Body of pancreas (tissue), 4 donors: ENCODE data around the gene PSMB2. TPM values are rescaled to one million over a fixed set of nuclear protein-coding genes. Genes with fewer than 3 reads are reported as not detected.
"Not testable (repeated sequence)": the region's sequence is repeated elsewhere in the genome, so short reads cannot be mapped to it uniquely, and the experiment has no call there.

ENCODE experiments used
- ATAC-seq: fragments of 150-250 bp; one replicate; pipeline ENCODE4 v1.9.1; 2016
- DNase-seq, 4 donors: peaks; one replicate each; pipeline ENCODE4 v3.0.0-alpha.2; 2019
- H3K27ac ChIP-seq, 4 donors: fragments of 200-600 bp; sonication (generic); 1 replicate in 3 of 4; 2 replicates in 1 of 4; pipeline versions ENCODE4 v1.5.1 to v1.6.1; 2016 to 2019; ENCODE audit warnings: mild to moderate bottlenecking in 1 of 4, mixed read lengths in 1 of 4, moderate library complexity in 1 of 4
- H3K27me3 ChIP-seq, 2 donors: fragments of 200-600 bp; sonication (generic); one replicate each; pipeline ENCODE4 v1.6.0; 2016; ENCODE audit warnings: mild to moderate bottlenecking in 1 of 2
- H3K36me3 ChIP-seq, 2 donors: fragments of 200-600 bp; sonication (generic); replicated peaks in 1 of 2; 2 replicates each; pipeline ENCODE4 v1.5.1; 2016; ENCODE audit warnings: low read depth in 2 of 2; ENCODE audit not compliant: insufficient read depth in 1 of 2
- H3K4me1 ChIP-seq: fragments of 200-600 bp; sonication (generic); one replicate; pipeline ENCODE4 v1.6.0; 2016
- H3K4me3 ChIP-seq, 2 donors: fragments of 200-600 bp; sonication (generic); 1 replicate in 1 of 2; 2 replicates in 1 of 2; pipeline ENCODE4 v1.5.1; 2016 to 2019
- H3K9me3 ChIP-seq, 3 donors: fragments of 200-600 bp; sonication (generic); 1 replicate in 2 of 3; 2 replicates in 1 of 3; pipeline ENCODE4 v1.5.1; 2016
- CTCF ChIP-seq, 7 experiments: fragments of 450-650 bp in 4 of 7; fragments of 200-600 bp in 3 of 7; sonication (generic) in 3 of 7; IDR thresholded peaks; one replicate each; pipeline ENCODE4 v1.5.1; 2016 to 2019; ENCODE audit warnings: antibody characterized with exemption in 7 of 7
- POLR2A ChIP-seq, 3 donors: fragments of 450-650 bp; IDR thresholded peaks; one replicate each; pipeline ENCODE4 v1.6.1; 2016; ENCODE audit warnings: antibody characterized with exemption in 3 of 3, mild to moderate bottlenecking in 2 of 3
- WGBS, 2 donors: methylation state at CpG; one replicate each; pipeline ENCODE4 v1.1.5; 2017; 5-methylcytosine and 5-hydroxymethylcytosine counted together
- intact Hi-C: fragments of 100-400 bp; cut with DNase I; formaldehyde crosslinking; loops from one replicate; pipeline ENCODE4 v1.15.1; 2023
- total RNA-seq, 2 donors: library from RNA; depleted of rRNA; stranded (reverse); fragments of >200 nt; gene quantifications; one replicate each; pipeline ENCODE4 v1.1.0, GENCODE V29; 2016

PSMB2 gene
- total RNA-seq: 10 to 100 TPM; 13.2 to 17.5 TPM

- peaks cover 44% of the 10 kb centered on the region for H3K4me1 ChIP-seq
- ATAC-seq: peak; percentile 97
- intact Hi-C loops: no loop called here
- H3K36me3 ChIP-seq: no peaks in the 10 kb centered on the region
- no peaks in the 10 kb centered on the region for H3K9me3 ChIP-seq
- H3K27ac ChIP-seq: peak within 1 kb of the TSS; percentile 79 to 96 (median 93)
- WGBS, 2 donors: 0% methylated on average over 26 to 43 of the region's 43 CpGs
- TF ChIP-seq POLR2A (IDR thresholded peaks at IDR 0.05) (peak; percentile 79 to 95 (median 91)), CTCF (IDR thresholded peaks at IDR 0.05) (peak in 1 of 7 experiments; percentile 5)
- peak within 1 kb of the TSS; percentile 79 to 88 for H3K4me3 ChIP-seq
- DNase-seq: peak; percentile 98 to 99 (median 98)
- H3K27me3 ChIP-seq: no peaks in the 10 kb centered on the region
Observed at GRCh38 chr1:35641233-35641866, at the start of gene PSMB2. TSS of gene PSMB2 (minus strand) at chr1:35641526. CDS start at chr1:35641432, 94 bp downstream.

GRCh38 chr1:35691080-35691479 is 49.8 kb upstream of the PSMB2 start:
- TF ChIP-seq POLR2A (IDR thresholded peaks at IDR 0.05): no peak
- no peak for TF ChIP-seq CTCF (IDR thresholded peaks at IDR 0.05)
- ATAC-seq (no peak), DNase-seq (no peak)
- Histone ChIP-seq H3K9me3 (no peaks in the 10 kb centered on the region), H3K27me3 (no peaks in the 10 kb centered on the region), H3K4me1 (no peaks in the 10 kb centered on the region), H3K4me3 (no peak overlapping the region), H3K27ac (no peak overlapping the region), H3K36me3 (no peaks in the 10 kb centered on the region)
- WGBS, 2 donors: 46 to 65% methylated on average over 7 to 9 of the region's 9 CpGs
- intact Hi-C loops: no loop called here

GRCh38 chr1:35690103-35690502 is 48.8 kb upstream of the PSMB2 start:
- H3K4me3 ChIP-seq, intact Hi-C loops, H3K9me3 ChIP-seq, H3K4me1 ChIP-seq, H3K27ac ChIP-seq, DNase-seq, H3K27me3 ChIP-seq, ATAC-seq, H3K36me3 ChIP-seq: not testable (repeated sequence)
- 90 to 91% methylated on average over 4 of the region's 4 CpGs for WGBS, 2 donors

GRCh38 chr1:35688161-35688560 is 46.8 kb upstream of the PSMB2 start:
- intact Hi-C loops: no loop called here

GRCh38 chr1:35683012-35683411 is 41.7 kb upstream of the PSMB2 start:
- DNase-seq (no peak), ATAC-seq (no peak)
- Histone ChIP-seq H3K27ac (no peak overlapping the region), H3K4me1 (no peaks in the 10 kb centered on the region), H3K27me3 (no peaks in the 10 kb centered on the region), H3K4me3 (no peak overlapping the region), H3K36me3 (no peaks in the 10 kb centered on the region), H3K9me3 (no peaks in the 10 kb centered on the region)
- intact Hi-C loops: no loop called here
- no peak for TF ChIP-seq CTCF (IDR thresholded peaks at IDR 0.05)
- TF ChIP-seq POLR2A (IDR thresholded peaks at IDR 0.05): no peak
- 54 to 58% methylated on average over 5 of the region's 5 CpGs for WGBS, 2 donors

More at GRCh38 chr1:35688161-35688560, 46.8 kb upstream of the PSMB2 start:
- H3K27me3 ChIP-seq: no peaks in the 10 kb centered on the region
- H3K4me1 ChIP-seq: no peaks in the 10 kb centered on the region
- no peak overlapping the region for H3K27ac ChIP-seq
- WGBS, 2 donors: 76% methylated on average over 5 of the region's 5 CpGs
- no peak overlapping the region for H3K4me3 ChIP-seq
- ATAC-seq (no peak), DNase-seq (no peak)
- no peak for TF ChIP-seq CTCF (IDR thresholded peaks at IDR 0.05)
- no peak for TF ChIP-seq POLR2A (IDR thresholded peaks at IDR 0.05)
- no peaks in the 10 kb centered on the region for H3K9me3 ChIP-seq
- H3K36me3 ChIP-seq: no peaks in the 10 kb centered on the region
